Activated T-cell treated with anti-CD3 and anti-CD28 coated beads, Interleukin-2, amount 50 U/mL, for 48 hours (primary cell): ENCODE measurements around the gene TRIM31.

Experiments used
- DNase-seq, 2 experiments: peaks; one replicate each; pipeline ENCODE4 v3.0.0-alpha.2; 2020

The TRIM31 gene

GRCh38 chr6:30113003-30113759 is at the start of gene TRIM31:
Gene TRIM31 (minus strand): TSS chr6:30113090. CDS start chr6:30112805, 285 bp downstream.
- DNase-seq: no peak

- DNase-seq: no peak
These were observed 49.6 kb upstream of the TRIM31 start for GRCh38 chr6:30162265-30163089.

GRCh38 chr6:30160785-30161531 is 48.1 kb upstream of the TRIM31 start, which contains the start of gene TRIM10:
Gene TRIM10 (minus strand): TSS chr6:30161211. CDS start chr6:30160858, 353 bp downstream.
- no peak for DNase-seq

GRCh38 chr6:30160008-30160784 is 47.3 kb upstream of the TRIM31 start:
- DNase-seq: no peak

GRCh38 chr6:30158475-30159040 is 45.7 kb upstream of the TRIM31 start:
- DNase-seq: no peak

- no peak for DNase-seq
These were observed 45.1 kb upstream of the TRIM31 start for GRCh38 chr6:30157999-30158398.

GRCh38 chr6:30157581-30157980 is 44.7 kb upstream of the TRIM31 start:
- no peak for DNase-seq

- no peak for DNase-seq
These were observed 43.9 kb upstream of the TRIM31 start for GRCh38 chr6:30156774-30157173.

GRCh38 chr6:30156262-30156599 is 43.3 kb upstream of the TRIM31 start:
- no peak for DNase-seq

GRCh38 chr6:30155520-30156261 is 42.8 kb upstream of the TRIM31 start:
- DNase-seq: no peak

- DNase-seq: no peak
These were observed 42.0 kb upstream of the TRIM31 start for GRCh38 chr6:30154709-30155519.

- DNase-seq: no peak
These were observed 41.2 kb upstream of the TRIM31 start for GRCh38 chr6:30154061-30154460.

GRCh38 chr6:30152910-30153610 is 40.2 kb upstream of the TRIM31 start:
- DNase-seq: no peak

GRCh38 chr6:30152016-30152673 is 39.3 kb upstream of the TRIM31 start:
- DNase-seq: no peak

GRCh38 chr6:30151580-30151979 is 38.7 kb upstream of the TRIM31 start:
- DNase-seq: no peak

GRCh38 chr6:30150671-30151395 is 37.9 kb upstream of the TRIM31 start:
- no peak for DNase-seq

GRCh38 chr6:30149858-30150550 is 37.1 kb upstream of the TRIM31 start:
- DNase-seq: no peak

- no peak for DNase-seq
These were observed 36.3 kb upstream of the TRIM31 start for GRCh38 chr6:30149234-30149633.
